HepG2 (cell line): ENCODE data around the gene MACROD2.

Experiments
- MAFF ChIP-seq: IDR thresholded peaks from 2 replicates; pipeline ENCODE4 v1.6.1; 2011; ENCODE audit warnings: low read depth, low read length, improper control_type of control experiment
- POLR2A ChIP-seq, 2 experiments: IDR thresholded peaks; 2 replicates each; pipeline ENCODE4 v1.6.1; 2011; ENCODE audit warnings: low read depth in 2 of 2, low read length in 2 of 2, mild to moderate bottlenecking in 1 of 2, moderate library complexity in 1 of 2; ENCODE audit not compliant: insufficient read depth in 1 of 2
- TAF1 ChIP-seq: sonication (generic); formaldehyde crosslinking; IDR thresholded peaks from 2 replicates; pipeline ENCODE4 v1.4.0; 2020; ENCODE audit warnings: missing genetic modification reagents
- ZNF282 ChIP-seq: fragments of 450-650 bp; IDR thresholded peaks from 2 replicates; pipeline ENCODE4 v1.6.1; 2018; ENCODE audit not compliant: partially characterized antibody
- ZNF576 ChIP-seq: sonication (generic); formaldehyde crosslinking; IDR thresholded peaks from 2 replicates; pipeline ENCODE4 v1.4.0; 2020; ENCODE audit warnings: mild to moderate bottlenecking, missing genetic modification reagents
- TF ChIP-seq, protein P1 (sequence below): sonication (generic); formaldehyde crosslinking; IDR thresholded peaks from 2 replicates; pipeline ENCODE4 v1.5.0; 2020; ENCODE audit warnings: mild to moderate bottlenecking, missing genetic modification reagents
- TF ChIP-seq, protein P2 (sequence below): sonication (generic); formaldehyde crosslinking; IDR thresholded peaks from 2 replicates; pipeline ENCODE4 v1.5.0; 2020; ENCODE audit warnings: mild to moderate bottlenecking, missing genetic modification reagents, moderate library complexity

GRCh38 chr20:15625981-15626380, 1630.7 kb downstream of the MACROD2 start:
- TF ChIP-seq, protein P1, sequence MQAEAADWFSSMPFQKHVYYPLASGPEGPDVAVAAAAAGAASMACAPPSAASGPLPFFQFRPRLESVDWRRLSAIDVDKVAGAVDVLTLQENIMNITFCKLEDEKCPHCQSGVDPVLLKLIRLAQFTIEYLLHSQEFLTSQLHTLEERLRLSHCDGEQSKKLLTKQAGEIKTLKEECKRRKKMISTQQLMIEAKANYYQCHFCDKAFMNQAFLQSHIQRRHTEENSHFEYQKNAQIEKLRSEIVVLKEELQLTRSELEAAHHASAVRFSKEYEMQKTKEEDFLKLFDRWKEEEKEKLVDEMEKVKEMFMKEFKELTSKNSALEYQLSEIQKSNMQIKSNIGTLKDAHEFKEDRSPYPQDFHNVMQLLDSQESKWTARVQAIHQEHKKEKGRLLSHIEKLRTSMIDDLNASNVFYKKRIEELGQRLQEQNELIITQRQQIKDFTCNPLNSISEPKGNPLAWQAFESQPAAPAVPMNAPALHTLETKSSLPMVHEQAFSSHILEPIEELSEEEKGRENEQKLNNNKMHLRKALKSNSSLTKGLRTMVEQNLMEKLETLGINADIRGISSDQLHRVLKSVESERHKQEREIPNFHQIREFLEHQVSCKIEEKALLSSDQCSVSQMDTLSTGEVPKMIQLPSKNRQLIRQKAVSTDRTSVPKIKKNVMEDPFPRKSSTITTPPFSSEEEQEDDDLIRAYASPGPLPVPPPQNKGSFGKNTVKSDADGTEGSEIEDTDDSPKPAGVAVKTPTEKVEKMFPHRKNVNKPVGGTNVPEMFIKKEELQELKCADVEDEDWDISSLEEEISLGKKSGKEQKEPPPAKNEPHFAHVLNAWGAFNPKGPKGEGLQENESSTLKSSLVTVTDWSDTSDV = no peak
- TF ChIP-seq ZNF576 (CRISPR knock-in tag) (no peak), TAF1 (no peak), ZNF282 (no peak), MAFF (no peak), POLR2A (IDR thresholded peaks at IDR 0.05; ENCODE audit: insufficient read depth in 1 of 2, low read depth in 2 of 2, low read length in 2 of 2) (no peak)
- TF ChIP-seq, protein P2, sequence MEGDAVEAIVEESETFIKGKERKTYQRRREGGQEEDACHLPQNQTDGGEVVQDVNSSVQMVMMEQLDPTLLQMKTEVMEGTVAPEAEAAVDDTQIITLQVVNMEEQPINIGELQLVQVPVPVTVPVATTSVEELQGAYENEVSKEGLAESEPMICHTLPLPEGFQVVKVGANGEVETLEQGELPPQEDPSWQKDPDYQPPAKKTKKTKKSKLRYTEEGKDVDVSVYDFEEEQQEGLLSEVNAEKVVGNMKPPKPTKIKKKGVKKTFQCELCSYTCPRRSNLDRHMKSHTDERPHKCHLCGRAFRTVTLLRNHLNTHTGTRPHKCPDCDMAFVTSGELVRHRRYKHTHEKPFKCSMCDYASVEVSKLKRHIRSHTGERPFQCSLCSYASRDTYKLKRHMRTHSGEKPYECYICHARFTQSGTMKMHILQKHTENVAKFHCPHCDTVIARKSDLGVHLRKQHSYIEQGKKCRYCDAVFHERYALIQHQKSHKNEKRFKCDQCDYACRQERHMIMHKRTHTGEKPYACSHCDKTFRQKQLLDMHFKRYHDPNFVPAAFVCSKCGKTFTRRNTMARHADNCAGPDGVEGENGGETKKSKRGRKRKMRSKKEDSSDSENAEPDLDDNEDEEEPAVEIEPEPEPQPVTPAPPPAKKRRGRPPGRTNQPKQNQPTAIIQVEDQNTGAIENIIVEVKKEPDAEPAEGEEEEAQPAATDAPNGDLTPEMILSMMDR (CRISPR knock-in tag) = no peak
